NCI-H345 (cell line): Measurements from ENCODE around the gene TLR3.
"Not testable (repeated sequence)": the region's sequence is repeated elsewhere in the genome, so short reads cannot be mapped to it uniquely, and the experiment has no call there.

Experiments used
- DNase-seq: peaks from one replicate; lab custom pipeline; 2025; lab: John Stamatoyannopoulos, UW

Gene TLR3

GRCh38 chr4:186047501-186047900 is 21.5 kb upstream of the TLR3 start:
- not testable (repeated sequence) for DNase-seq

- DNase-seq: not testable (repeated sequence)
Measured at GRCh38 chr4:186050135-186050534, 18.8 kb upstream of the TLR3 start.

- no peak for DNase-seq
Measured at GRCh38 chr4:186051096-186051495, 17.9 kb upstream of the TLR3 start.

- no peak for DNase-seq
Measured at GRCh38 chr4:186058253-186058979, 10.5 kb upstream of the TLR3 start.

GRCh38 chr4:186058980-186059316 is 10.0 kb upstream of the TLR3 start:
- DNase-seq: no peak

- DNase-seq: no peak
Measured at GRCh38 chr4:186061921-186062320, 7.0 kb upstream of the TLR3 start.

GRCh38 chr4:186067757-186068385 is 1.1 kb upstream of the TLR3 start:
- peak; percentile 42 for DNase-seq

- DNase-seq: no peak
Measured at GRCh38 chr4:186069729-186070128, 773 bp downstream of the TLR3 start.

GRCh38 chr4:186072516-186072915 is 3.6 kb downstream of the TLR3 start:
- DNase-seq: no peak

- no peak for DNase-seq
Measured at GRCh38 chr4:186074189-186074588, 5.2 kb downstream of the TLR3 start.

- DNase-seq: no peak
Measured at GRCh38 chr4:186078981-186079638, 10.2 kb downstream of the TLR3 start.

- no peak for DNase-seq
Measured at GRCh38 chr4:186079694-186080093, 10.7 kb downstream of the TLR3 start.

- DNase-seq: no peak
Measured at GRCh38 chr4:186081202-186081807, 12.3 kb downstream of the TLR3 start.

GRCh38 chr4:186082221-186082620 is 13.3 kb downstream of the TLR3 start:
- DNase-seq: no peak

- DNase-seq: no peak
Measured at GRCh38 chr4:186088523-186088922, 19.6 kb downstream of the TLR3 start.

GRCh38 chr4:186092296-186092695 is 23.3 kb downstream of the TLR3 start:
- no peak for DNase-seq

GRCh38 chr4:186095406-186095805 is 26.4 kb downstream of the TLR3 start:
- no peak for DNase-seq

- DNase-seq: no peak
Measured at GRCh38 chr4:186096681-186097165, 27.8 kb downstream of the TLR3 start.

GRCh38 chr4:186097386-186097785 is 28.4 kb downstream of the TLR3 start:
- DNase-seq: no peak

GRCh38 chr4:186102931-186103330 is 34.0 kb downstream of the TLR3 start:
- no peak for DNase-seq

GRCh38 chr4:186104114-186104889 is 35.3 kb downstream of the TLR3 start, which contains the start of gene FAM149A:
FAM149A (plus strand) TSS chr4:186104704.
- DNase-seq: peak; percentile 62
